Activated CD8-positive, alpha-beta memory T cell treated with anti-CD3 and anti-CD28 coated beads for 48 hours (primary cell): ENCODE results near the gene CLRN1.

Source experiments
- DNase-seq, 3 experiments: peaks; one replicate each; pipeline ENCODE4 v3.0.0-alpha.2; 2020; ENCODE audit warnings: low read depth in 2 of 3, low spot score in 2 of 3

The CLRN1 gene

GRCh38 chr3:150978566-150979148 lies 6.1 kb upstream of the CLRN1 start:
- DNase-seq, result no peak

GRCh38 chr3:150975992-150976368 lies 3.5 kb upstream of the CLRN1 start:
- no peak for DNase-seq

DNA sequence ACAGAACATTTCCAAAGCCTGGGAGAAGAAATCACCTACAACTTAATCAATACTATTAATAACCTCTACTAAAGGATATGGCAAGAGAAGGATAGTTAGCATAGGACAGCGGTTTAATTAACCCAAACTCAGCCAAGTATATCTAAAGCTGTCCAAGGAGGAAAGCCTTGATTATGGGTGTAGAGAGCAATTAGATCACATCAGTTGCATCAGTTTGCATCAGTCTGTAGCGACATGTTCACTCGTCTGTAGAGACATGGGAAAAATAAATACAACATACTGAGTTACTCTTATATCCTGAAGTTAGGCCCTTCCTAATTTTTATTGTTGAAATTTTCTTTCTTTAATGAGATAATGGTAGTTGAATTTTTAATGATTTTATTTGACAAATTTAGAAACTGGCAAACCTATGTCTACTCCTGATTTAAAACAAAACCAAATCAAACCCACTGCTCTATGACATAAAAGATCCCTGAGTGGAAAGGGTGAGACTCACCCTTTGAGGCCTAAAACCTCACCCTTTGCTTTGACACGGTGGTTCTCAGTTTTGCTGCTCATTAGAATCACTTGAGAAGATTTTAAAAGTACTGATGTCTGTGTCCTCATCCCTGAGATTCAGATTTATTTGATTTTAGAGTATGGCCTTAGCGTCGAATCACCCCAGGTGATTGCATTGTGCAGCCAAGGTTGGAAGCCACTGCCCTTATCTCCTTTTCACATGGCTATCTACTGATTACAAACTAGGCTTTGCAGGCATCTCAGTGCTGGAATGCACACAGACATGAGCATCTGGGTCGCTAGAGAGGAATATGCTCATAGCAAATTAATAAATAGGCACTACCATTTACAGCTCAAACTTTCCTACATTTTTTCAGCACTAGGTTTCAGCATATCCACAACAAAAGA lies 2.8 kb upstream of the CLRN1 start:
- DNase-seq, result no peak

DNA sequence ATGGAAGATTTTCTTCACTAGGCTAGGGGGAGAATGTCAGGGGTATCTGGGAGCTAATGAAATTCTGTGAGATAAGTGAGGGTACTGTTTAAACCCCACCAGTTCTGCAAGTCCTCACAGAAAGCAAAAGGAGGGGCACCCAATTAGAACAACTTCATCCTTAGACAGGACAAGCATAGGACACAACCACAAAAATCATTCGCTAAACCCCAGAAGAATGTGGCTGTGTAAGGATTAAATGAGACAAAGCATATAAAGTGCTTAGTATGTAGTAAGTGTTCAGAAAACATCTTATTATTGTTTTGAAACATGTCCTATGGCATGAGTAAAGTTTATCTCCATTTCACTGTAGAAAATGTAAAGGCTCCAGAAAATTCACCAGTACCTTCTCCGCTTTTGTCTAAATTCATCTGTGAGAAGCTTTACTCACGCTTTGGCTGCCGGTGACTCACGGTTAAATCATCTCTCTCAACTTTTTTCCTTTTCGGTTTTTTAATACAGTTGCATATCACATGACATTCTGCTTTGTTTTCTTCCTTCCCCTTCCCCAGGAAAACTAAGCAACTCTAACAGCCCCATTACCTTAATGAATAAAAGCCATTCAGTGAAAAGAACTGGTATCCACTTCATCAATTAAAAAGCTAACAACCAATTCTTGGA lies 1.7 kb downstream of the CLRN1 start:
- DNase-seq, result no peak

- no peak for DNase-seq
Measured at GRCh38 chr3:150968341-150969035, 4.0 kb downstream of the CLRN1 start.

DNA sequence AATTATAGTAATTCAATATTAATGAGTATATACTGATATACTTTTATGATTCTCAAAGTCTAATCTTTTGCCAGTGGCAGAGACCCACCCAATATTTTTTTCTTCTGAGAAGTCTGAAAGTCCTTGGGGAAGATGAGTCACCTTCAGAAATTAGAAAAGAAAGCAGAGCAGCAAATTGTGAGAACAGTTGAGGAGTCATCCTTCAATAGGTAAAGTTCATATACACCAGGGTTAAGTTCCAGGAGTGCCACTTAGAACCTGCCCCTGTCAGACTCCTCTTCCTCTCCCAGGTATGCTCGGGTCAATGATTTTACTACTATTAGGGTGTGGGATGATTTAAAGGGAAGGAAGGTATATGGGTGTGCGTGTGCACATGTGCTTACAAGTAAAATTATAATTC lies 7.1 kb downstream of the CLRN1 start:
- DNase-seq, result no peak

DNA sequence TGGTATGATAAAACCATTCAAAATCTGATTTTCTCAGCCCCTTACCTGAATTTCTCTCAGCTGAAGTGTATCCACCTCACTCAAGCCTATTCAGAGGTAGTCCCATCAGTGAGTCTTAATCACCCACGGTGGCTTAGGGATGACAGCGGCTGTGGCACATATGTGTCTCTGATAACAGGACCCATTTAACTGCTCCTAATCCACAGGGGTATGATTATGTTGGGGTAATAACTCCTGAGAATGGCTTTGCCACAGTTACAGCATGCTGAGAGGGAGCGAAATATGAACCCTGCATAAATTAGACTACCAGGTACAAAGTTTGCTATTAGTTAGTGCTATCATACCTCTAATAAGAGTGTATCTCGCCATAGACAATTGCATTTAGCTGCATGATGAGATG lies 10.6 kb downstream of the CLRN1 start:
- no peak for DNase-seq

DNA sequence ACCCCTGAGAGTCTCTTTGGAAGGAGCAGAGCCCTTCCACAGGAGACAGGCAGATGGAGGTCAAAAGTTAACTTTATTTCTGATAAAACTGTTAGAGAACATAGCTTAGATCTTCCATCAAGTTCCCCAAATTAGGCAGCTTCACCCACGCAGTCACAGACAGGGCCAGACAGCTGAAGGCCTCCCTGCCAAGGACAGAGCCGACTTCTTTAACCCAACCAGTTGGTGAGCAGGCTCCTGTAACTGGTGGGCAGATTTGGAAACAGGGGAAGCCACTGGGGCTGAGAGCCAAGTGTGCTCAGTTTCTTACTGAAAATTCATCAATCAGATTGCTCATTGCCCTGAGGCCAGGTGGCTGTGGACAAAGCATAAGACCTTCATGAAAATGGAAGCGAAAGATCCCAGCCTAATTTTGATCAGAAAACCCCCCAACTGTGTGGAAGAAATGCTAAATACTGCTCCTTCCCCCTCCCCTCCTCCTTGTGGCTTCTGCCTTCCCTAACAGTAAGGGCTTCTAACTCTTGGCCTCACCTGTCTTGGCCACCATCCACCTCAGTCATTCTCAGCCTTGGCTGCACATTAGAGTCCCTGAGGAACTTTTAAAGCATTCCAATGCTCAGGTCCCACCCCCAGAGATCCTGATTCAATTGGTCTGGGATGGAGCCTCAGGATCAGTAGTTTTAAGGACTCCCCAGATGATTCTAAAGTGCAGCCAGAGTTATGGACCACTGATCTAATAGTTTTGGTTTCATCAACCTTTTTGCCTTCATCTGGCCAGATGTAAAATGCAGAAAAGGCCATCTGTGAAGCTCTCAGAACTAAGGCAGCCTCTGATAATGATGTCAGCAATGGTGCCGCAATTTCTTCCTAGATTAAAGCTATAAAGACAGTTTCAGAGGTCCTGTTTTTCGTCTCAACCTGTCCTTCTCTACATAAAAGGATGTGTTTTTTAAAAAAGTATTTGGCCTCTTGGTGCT lies 11.5 kb downstream of the CLRN1 start:
- DNase-seq, result no peak

- DNase-seq, result no peak
Measured at GRCh38 chr3:150958683-150959082, 13.8 kb downstream of the CLRN1 start.

GRCh38 chr3:150956376-150956775 lies 16.2 kb downstream of the CLRN1 start:
- DNase-seq, result no peak

DNA sequence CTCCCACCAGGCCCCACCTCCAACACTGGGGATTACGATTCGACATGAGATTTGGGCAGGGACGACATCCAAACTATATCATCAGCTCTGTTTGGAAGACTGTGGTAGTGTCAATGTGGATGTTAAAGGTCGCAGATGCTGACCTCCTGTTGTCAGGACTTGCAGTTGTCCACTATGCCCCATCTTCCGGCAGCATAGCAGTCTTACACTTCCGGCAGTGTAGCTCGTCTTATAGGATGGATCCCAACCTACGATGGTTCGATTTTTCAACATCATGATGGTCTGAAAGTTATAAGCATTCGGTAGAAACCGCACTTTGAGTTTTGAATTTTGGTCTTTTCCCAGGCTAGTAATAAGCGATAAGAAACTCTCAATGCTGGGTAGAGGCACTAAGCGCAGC lies 20.6 kb downstream of the CLRN1 start:
- DNase-seq, result no peak

GRCh38 chr3:150945226-150946032 lies 27.1 kb downstream of the CLRN1 start:
- no peak for DNase-seq

- no peak for DNase-seq
Measured at GRCh38 chr3:150942221-150942620, 30.3 kb downstream of the CLRN1 start.

- no peak for DNase-seq
Measured at GRCh38 chr3:150936693-150937092, 35.8 kb downstream of the CLRN1 start.

- DNase-seq, result no peak
Measured at GRCh38 chr3:150933473-150933995, 39.0 kb downstream of the CLRN1 start.

DNA sequence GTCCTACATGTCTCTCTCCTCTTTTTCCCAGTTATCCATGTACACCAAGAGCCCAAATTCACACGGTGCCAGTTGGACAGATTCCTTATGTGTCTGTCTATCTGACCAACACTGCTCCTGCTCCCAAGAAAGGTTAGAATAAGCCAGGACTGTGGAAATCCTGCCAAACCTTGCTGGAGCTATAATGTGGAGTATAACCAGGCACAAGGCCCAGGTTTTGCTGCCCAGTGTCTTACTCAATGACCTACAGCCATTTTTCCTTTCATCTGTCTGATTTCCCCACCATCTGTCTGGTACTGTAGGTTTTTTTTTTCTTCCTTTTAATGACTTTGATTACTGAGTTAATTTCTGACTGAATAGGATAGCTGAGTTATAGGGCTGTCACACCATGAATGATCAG lies 40.8 kb downstream of the CLRN1 start:
- no peak for DNase-seq

GRCh38 chr3:150930839-150931238 lies 41.7 kb downstream of the CLRN1 start:
- DNase-seq, result no peak

DNA sequence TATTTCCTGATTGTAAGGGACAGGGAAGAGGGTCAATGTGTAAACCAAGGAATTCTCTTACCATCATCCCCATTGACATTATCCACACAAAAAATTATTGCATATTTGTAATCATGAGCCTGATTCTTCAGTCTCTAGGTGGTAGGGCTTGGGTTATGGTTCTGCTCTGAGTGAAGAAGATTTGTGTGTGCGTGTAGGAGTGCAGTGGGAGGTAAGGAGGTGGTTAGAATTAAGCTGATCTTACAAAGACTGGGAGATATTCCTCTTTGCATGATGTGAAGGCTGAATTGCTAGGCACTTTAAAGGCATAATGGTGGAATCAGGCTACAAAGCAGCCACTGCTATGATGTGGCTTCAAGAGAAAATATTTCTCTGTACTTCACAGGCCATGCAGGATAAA lies 44.3 kb downstream of the CLRN1 start:
- DNase-seq, result no peak

GRCh38 chr3:150926328-150926727 lies 46.2 kb downstream of the CLRN1 start:
- DNase-seq, result no peak
